HG03520 (cell line): ENCODE measurements around the gene SETD2.
"Not testable (repeated sequence)": the region's sequence is repeated elsewhere in the genome, so short reads cannot be mapped to it uniquely, and the experiment has no call there.

Experiments
- ATAC-seq: cut with Tn5 transposase; IDR thresholded peaks from one replicate; pipeline ENCODE4 v1.9.1; 2021; ENCODE audit warnings: mild to moderate bottlenecking, moderate library complexity; ENCODE audit not compliant: unreplicated experiment

The SETD2 gene

DNA sequence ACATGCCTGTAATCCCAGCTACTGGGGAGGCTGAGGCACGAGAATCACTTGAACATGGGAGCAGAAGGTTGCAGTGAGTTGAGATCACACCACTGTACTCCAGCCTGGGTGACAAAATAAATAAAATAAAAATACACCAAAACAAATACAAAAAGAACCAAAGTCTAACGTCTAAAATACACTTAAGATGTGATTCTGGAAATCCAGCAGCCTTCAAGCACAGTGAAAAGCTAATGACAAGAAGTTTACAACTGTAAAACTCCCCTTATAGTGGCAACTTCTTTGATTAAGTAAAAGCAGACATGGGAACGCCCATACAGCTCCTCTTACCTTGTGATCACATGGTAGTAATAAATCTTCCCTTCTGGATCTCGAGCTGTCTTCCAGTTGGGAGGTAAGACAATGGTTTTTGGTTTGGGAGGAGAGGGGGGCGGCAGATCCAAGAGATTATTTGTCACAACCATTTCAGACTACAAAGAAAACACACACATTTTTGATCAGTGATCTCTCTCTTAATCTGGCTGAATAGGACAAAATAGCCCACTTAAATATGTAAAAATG is 121.6 kb downstream of the SETD2 start:
- ATAC-seq: no peak

GRCh38 chr3:47041114-47041513 is 122.8 kb downstream of the SETD2 start:
- no peak for ATAC-seq

DNA sequence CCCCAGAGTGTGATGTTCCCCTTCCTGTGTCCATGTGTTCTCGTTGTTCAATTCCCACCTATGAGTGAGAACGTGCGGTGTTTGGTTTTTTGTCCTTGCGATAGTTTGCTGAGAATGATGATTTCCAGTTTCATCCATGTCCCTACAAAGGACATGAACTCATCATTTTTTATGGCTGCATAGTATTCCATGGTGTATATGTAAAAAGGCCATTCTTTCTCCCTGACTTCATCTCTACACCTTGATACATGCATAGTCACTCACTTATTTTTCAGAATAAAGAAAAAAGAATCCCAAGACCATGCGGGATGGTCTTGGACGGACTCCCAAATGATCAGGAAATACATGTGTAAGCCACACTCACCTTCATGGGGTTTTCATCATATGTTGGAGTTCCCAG is 126.6 kb downstream of the SETD2 start:
- ATAC-seq: not testable (repeated sequence)

DNA sequence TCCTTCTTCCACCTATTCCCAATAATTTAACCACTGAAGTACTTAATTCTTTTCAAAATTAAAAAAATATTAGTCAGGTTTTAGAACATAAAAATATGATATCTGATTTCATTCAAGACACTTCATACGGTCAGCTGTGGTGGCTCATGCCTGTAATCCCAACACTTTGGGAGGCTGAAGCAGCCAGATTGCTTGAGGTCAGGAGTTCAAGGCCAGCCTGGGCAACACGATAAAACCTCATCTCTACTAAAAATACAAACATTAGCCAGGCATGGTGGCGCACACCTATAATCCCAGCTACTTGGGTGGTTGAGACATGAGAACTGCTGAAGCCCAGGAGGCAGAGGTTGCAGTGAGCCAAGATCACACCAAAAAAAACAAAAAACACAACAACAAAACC is 127.8 kb downstream of the SETD2 start:
- ATAC-seq: no peak

- no peak for ATAC-seq
These were observed 128.3 kb downstream of the SETD2 start for GRCh38 chr3:47035645-47036044.

DNA sequence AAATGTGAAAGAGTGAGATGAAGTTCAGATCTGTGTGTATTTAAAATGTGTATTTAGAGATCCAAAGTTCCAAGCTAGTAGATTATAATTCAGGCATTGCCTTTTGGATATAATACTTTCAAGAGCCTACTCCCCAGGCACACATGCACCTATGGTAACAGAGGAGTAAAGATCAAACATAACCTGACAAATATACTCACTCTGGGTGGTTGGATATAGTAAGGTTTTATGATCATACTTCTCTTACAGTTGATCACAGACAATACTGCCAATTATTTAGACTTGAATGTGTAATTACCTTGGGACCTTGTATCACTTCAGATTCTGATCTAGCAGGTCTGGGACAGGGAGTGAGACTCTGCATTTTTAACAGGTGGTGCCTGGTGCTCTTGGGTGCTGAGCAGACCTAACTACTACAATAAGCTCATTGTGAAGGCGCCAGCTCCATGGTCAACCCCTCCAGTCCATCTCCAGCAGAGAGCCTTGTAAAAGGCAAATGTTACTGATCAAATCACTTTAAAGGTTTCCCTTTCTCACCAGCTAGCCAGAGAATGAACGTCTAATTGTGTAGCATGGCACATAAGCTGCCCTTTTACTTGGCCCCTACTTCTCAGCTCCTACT is 128.9 kb downstream of the SETD2 start:
- no peak for ATAC-seq

DNA sequence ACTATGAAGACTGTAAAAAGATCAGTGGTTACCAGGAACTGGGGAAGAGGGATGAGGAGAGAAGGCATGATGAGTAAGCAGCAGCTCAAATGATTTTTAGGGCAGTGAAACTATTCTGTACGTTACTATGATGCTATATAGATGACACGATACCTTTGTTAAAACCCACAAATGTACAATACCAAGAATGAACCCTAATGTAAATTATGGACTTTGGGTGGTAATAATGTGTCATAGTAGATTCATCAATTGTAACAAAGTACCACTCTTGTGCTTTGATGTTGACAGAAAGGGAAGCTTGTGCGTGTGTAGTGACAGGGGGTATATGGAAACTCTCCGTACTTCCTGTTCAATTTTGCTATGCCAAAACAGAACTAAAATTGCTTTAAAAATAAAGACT is 132.9 kb downstream of the SETD2 start:
- ATAC-seq: not testable (repeated sequence)

GRCh38 chr3:47028667-47029066 is 135.2 kb downstream of the SETD2 start:
- ATAC-seq: no peak

- no peak for ATAC-seq
These were observed 135.8 kb downstream of the SETD2 start for GRCh38 chr3:47028146-47028545.

DNA sequence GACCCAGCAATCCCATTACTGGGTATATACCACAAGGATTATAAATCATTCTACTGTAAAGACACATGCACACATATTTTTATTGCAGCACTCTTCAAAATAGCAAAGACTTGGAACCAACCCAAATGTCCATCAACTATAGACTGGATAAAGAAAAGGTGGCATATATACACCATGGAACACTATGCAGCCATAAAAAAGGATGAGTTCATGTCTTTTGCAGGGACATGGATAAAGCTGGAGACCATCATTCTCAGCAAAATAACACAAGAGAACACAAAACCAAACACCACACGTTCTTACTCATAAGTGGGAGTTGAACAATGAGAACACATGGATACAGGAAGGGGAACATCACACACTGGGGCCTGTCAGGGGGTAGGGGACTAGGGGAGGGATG is 137.5 kb downstream of the SETD2 start:
- ATAC-seq: not testable (repeated sequence)

DNA sequence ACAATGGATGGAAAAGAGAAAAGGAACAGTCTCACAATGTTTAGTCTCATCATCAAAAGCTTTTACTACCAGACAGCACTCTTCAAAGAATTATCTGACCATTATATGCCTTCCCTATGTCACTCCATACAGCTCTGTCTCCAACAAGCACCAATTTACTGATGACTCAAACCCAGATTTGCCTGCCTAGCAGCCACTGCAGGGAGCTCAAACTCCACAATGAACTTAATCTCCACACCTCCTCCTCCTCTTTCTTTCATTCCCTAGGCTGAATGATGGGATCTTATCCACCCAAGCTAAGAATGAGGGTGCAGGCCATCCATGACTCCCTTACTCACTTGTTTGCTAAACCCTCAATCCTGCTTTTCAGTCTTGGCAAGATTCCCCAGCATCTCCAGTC is 139.0 kb downstream of the SETD2 start:
- ATAC-seq: no peak

GRCh38 chr3:47022641-47023071 is 141.3 kb downstream of the SETD2 start:
- ATAC-seq: no peak

DNA sequence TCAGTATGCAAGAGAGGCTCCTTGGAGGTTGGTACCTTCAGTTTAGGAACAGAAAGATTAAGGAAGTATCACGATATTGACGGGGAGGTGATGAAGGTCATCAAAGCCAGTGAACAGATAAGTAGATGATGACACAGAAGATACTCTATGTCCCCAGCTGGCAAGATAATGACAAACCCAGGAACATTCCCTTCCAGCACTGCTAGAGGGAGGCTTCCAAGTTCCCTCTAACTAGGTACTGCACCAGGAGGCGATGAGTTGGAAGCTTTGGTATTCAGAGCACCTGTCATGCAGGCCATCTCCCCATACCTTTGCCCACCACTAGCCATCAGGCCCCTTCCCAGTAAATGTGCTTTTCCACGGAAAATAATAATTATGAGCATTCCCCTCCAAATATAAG is 143.6 kb downstream of the SETD2 start:
- no peak for ATAC-seq

- ATAC-seq: peak; percentile 53
These were observed 144.7 kb downstream of the SETD2 start for GRCh38 chr3:47019201-47019600.

DNA sequence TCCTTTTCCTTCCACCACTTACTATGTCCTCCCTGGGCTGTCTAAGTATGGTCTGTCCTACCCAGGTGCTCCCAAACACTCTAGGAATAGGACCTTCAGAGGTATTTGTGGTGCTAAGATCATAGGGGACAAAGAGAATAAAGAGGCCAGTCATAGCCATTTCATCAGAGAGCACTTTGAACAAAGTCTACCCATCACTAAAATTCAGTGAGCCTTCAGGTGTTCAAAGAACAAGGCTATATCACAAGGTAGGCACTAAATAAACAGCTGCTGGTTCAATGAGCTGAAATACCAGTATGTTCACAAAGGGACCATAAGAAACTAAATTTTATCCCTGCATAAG is 145.7 kb downstream of the SETD2 start:
- no peak for ATAC-seq

DNA sequence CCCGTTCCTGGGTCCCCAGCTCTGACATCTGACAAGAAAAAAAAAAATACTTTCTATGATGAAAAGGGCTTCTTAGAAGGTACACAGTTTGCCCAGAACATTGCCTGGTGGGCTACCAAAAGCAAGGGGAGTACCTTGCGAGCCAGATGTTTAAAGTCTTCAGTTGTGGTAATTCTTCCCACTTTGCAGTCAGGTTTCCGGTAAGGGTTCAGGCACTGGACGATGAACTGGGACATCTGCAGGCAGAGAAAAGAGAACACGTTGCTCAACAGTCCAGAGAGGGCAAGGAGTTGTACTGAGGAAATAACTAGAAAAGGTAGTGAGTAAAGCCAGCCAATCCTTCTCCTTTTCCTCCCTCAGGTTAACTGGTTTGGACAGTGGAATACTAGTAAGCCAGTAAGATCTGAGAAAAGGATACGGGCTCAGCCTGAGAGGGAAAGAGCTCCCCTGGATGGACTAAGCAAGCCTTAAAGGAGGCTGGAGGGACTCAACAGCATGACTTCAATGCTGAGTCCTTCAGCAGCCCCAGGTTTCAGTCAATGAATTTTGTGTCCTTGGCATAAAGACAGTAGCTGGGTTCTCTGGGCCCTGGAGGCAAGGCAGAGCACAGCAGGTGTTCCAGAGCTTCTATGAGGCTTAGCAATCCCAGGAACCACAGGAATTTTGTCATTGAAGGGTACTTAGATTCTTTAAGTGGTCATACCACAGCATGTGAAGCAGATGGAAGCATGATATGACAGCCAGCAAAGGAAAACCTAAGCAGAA is 146.2 kb downstream of the SETD2 start:
- ATAC-seq: no peak

- ATAC-seq: no peak
These were observed 146.9 kb downstream of the SETD2 start for GRCh38 chr3:47016934-47017435.

DNA sequence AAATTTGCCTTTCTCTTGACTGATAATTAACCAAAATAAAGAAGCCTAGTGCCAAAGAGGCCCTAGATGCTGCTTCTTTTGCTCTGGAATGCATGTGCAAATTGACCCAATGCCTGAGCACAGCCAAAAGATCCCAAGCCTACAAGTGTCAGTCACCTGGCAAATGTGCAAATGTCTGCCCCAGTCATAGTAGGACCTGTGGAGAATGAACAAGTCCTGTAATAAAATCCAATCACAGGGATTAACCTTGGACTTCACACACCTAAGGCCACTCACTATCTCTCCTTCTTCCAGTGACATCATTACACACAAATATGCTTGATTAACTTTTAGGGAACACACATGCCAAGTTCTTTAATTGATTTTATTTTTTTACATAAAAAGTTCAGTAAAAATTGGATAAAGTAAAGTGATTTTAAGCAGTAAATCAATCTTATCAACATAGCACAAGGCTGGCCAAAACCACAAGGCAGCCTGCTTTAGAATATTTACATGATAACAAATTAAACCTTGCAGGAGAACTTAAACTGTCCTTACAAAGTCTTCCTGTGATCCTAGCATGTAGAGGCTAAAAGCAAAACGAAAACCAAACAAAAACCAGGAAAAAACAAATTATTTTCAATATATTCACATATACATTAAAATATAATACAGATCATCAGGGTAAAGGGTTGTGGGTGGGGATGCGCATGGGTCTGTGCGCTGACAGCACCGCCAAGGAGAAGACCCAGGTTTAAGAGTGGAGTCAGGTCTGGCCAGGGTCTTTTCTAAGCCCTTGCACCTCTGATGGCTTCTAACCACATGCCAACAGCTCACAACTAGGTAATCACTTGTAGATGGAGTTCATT is 147.6 kb downstream of the SETD2 start:
- no peak for ATAC-seq

DNA sequence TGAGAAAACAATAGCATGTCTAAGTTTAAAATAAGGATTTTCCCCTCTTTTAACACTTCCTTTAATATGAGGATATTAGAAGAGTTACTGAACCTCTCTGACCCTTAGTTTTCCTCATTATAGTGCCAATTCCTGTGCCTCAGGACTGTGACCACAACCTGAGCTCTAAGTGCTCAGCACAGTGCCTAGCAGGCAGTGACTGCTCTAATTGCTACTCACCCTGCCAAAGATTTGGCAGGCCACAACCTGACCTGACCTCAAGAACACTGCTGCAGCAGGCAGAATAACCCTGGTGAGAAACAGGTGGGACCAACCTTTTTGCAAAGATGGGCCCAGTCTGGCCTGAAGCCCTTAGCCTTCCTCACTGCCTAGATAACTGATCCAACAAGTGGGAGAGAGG is 148.8 kb downstream of the SETD2 start:
- ATAC-seq: no peak

GRCh38 chr3:47014036-47014435 is 149.9 kb downstream of the SETD2 start:
- no peak for ATAC-seq

- ATAC-seq: no peak
These were observed 150.7 kb downstream of the SETD2 start for GRCh38 chr3:47013231-47013630.
